HFFc6 (cell line): ENCODE data around the gene TRAPPC10. TPM values are rescaled to one million over a fixed set of nuclear protein-coding genes. Genes with fewer than 3 reads are reported as not detected.
"Not testable (repeated sequence)": the region's sequence is repeated elsewhere in the genome, so short reads cannot be mapped to it uniquely, and the experiment has no call there.

Experiments
- DNase-seq: peaks from one replicate; pipeline ENCODE4 v3.0.0-alpha.2; 2018
- H3K27ac Mint-ChIP-seq: 2 replicates; pipeline ENCODE4 v1.8.0; 2020; ENCODE audit warnings: mild to moderate bottlenecking, mixed read lengths
- H3K27me3 Mint-ChIP-seq: 2 replicates; pipeline ENCODE4 v1.8.0; 2021; ENCODE audit warnings: mild to moderate bottlenecking, moderate library complexity, mixed read lengths; ENCODE audit not compliant: insufficient read depth
- H3K36me3 Mint-ChIP-seq: 2 replicates; pipeline ENCODE4 v1.8.0; 2021; ENCODE audit warnings: low read depth, mixed read lengths
- H3K4me1 Mint-ChIP-seq: 2 replicates; pipeline ENCODE4 v1.8.0; 2020; ENCODE audit warnings: low read depth, mixed read lengths
- H3K4me3 Mint-ChIP-seq: 2 replicates; pipeline ENCODE4 v1.8.0; 2020; ENCODE audit warnings: mild to moderate bottlenecking, moderate library complexity, mixed read lengths
- H3K9me3 Mint-ChIP-seq: 2 replicates; pipeline ENCODE4 v1.8.0; 2020; ENCODE audit warnings: mild to moderate bottlenecking, mixed read lengths
- total RNA-seq, 6 experiments: library from RNA; stranded (reverse); fragmentation: NEBNext Ultra II Directional; extraction: Animal tissue kit (Norgen Biotek cat#: 25700); gene quantifications; 2 replicates in 1 of 6; 3 replicates in 5 of 6; pipeline ENCODE4 v1.2.3, GENCODE V29; 2021

TRAPPC10 gene
- total RNA-seq, 6 experiments from 2014 or later = 24.1 to 29.4 (median 27.7) TPM

DNA sequence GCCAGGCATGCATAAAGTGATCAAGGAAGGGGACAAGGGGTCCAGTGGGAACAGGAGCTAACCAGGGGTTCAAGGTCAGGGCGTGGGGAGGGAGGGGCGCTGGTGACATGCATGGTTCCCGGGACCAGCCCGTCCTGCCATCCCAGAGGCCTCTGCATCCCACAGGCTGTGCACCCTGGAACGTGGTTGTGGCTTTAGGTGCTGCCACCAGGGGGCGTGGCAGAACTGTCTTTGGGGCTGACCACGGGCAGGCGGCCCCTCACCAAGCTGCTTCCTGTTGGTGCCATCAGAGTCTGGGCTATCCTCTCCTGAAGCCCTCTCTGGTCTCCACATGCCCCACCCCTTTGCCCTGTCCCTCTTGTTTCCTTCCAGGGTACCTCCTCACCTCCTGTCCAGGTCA, 135.0 kb downstream of the TRAPPC10 start:
- H3K4me1 Mint-ChIP-seq, H3K36me3 Mint-ChIP-seq, H3K27ac Mint-ChIP-seq, DNase-seq, H3K9me3 Mint-ChIP-seq, H3K27me3 Mint-ChIP-seq, H3K4me3 Mint-ChIP-seq: not testable (repeated sequence)

DNA sequence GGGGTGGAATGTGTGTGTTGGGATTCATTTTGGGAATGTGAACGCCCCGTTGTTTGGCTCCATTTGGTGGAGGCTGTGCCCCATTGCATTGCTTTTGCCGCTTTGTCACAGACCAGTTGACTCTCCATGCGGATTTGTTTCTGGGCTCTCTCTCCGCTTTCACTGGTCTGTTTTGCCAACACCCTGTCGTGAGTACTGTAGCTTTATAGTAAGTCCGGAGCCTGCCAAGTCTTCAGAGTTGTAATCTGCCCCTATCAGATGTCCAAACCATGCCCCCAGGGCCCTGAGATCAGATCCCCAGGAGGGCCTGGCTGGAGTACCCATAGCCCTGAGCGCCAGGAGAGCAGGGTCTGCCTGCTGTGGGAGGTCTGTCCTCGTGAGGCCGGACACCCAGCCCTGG, 138.1 kb downstream of the TRAPPC10 start:
- H3K4me3 Mint-ChIP-seq, DNase-seq, H3K36me3 Mint-ChIP-seq, H3K27ac Mint-ChIP-seq, H3K27me3 Mint-ChIP-seq, H3K4me1 Mint-ChIP-seq, H3K9me3 Mint-ChIP-seq: not testable (repeated sequence)

DNA sequence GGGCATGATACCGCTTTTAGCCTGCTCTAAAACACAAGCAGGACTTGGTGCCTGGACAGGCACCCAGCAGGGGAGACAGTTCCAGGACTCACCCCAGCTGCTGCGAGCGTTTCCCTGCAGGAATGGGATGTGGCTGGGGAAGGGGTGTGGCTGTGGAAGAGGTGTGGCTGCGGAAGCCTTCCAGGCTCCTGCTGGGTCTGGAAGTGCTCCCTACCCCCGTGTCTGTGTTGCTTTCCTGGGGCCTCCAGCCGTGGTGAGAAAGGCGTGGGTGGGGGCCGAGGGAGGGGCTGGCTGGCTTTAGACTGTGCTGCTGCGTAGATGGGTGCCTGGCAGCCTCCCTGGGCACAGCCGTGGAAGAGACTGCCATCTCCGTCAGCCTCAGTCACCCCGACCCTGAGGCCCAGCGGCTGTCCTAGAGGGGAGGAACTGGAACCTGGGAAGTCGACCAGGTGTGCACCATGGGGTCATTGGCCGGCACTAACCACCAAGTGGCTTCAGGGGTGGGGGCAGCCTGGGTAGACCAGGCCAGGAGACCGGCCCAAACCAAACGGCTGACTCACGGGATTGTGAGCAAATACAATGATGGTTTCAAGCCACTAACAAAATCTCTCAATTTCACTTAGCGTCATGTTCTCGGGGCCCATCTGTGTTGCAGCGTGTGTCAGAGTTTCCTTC, 141.2 kb downstream of the TRAPPC10 start:
- not testable (repeated sequence) for H3K27me3 Mint-ChIP-seq, H3K4me3 Mint-ChIP-seq, H3K36me3 Mint-ChIP-seq, H3K27ac Mint-ChIP-seq, DNase-seq, H3K9me3 Mint-ChIP-seq, H3K4me1 Mint-ChIP-seq

DNA sequence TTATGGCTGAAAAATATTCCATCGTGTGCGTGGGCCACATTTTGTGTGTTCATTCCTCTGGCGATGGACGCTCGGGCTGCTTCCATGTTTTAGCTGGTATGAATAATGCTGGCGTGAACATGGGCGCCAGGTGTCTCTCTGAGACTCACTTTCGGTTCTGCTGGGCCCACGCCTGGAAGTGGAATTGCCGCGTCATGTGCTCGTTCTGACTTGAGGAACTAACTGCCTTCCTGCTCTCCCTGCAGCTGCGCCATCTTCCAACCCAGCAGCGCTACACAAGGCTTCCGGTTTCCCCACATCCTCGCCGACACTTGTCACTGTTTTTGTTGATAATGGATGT, 141.8 kb downstream of the TRAPPC10 start:
- not testable (repeated sequence) for H3K9me3 Mint-ChIP-seq, H3K4me1 Mint-ChIP-seq, DNase-seq, H3K36me3 Mint-ChIP-seq, H3K4me3 Mint-ChIP-seq, H3K27me3 Mint-ChIP-seq, H3K27ac Mint-ChIP-seq

DNA sequence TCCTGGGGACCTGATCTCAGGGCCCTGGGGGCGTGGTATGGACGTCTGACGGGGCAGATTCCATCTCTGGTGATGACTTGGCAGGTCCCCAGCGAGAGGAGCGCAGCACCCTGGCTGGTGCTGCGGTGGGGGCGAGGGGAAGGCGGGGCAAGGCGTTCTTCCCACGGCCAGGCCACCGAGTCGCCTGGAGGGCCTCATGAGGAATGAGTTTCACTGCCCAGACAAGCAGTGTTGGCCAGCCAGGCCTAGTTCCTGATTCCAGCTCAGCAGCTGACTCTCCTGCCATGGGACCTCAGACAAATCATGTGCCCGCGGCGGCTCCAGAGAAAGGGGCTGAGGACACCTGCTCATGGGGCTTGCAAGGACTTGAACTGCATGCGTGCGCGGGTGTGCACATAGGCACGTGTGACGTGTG, 142.7 kb downstream of the TRAPPC10 start:
- H3K27me3 Mint-ChIP-seq, H3K27ac Mint-ChIP-seq, H3K4me1 Mint-ChIP-seq, H3K4me3 Mint-ChIP-seq, H3K9me3 Mint-ChIP-seq, DNase-seq, H3K36me3 Mint-ChIP-seq: not testable (repeated sequence)

DNA sequence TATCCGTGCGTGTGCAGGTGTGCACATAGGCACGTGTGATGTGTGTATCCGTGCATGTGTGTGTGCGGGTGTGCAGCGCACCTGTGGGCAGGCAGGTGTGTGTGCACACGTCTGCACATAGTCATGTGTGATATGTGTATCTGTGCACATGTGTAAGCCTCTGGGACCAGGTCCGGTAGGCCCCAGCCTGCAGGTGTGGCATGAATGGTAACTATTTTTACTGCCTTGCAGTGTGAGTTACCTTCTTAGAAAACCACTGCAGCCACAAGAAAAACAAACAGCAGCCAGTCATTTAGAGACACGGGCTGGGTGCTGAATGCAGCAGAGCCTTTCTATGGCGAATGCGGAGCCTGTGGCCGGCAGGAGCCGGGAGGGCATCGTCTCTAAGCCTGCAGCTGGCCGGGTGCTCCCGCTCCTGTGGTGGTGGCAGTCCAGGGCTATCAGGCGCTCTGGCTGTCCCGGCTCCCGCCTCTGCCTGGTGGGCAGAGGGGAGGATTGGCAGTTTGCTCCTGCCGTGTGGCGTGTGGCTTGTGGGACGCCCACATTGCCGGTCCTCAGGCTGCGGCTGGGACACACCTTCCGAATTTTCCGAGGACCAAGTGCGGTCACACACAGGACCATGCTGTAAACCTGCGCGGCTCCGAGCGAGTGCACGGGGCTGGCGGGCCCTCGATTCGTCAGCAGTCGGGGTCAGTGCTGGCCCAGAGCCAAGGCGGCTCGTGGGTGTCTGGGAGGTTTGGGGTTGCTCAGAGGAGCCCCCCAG, 143.3 kb downstream of the TRAPPC10 start:
- not testable (repeated sequence) for H3K36me3 Mint-ChIP-seq, H3K4me1 Mint-ChIP-seq, H3K27ac Mint-ChIP-seq, H3K27me3 Mint-ChIP-seq, DNase-seq, H3K4me3 Mint-ChIP-seq, H3K9me3 Mint-ChIP-seq

DNA sequence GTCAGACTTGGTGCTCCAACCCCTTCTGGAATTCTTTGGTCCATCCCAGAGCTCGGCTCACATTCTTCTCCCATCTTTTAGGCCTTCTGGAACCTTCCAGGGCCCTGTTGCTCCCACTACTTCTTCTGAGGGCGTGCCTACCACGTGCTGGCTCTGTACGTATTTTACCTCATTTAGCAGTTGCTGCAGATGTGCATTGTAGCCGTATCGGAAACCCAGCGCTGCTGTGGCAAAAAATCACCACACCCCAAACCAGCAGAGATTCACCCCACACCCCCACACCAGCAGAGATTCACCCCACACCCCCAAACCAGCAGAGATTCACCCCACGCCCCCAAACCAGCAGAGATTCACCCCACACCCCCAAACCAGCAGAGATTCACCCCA, 143.9 kb downstream of the TRAPPC10 start:
- not testable (repeated sequence) for H3K9me3 Mint-ChIP-seq, H3K4me3 Mint-ChIP-seq, H3K4me1 Mint-ChIP-seq, H3K27ac Mint-ChIP-seq, H3K36me3 Mint-ChIP-seq, H3K27me3 Mint-ChIP-seq, DNase-seq

Other genes starting within 250 kb of the TRAPPC10 start
- 10 to 100 TPM; 56.7 to 71.4 (median 66.9) TPM for gene CSTB, start 236.0 kb upstream of the TRAPPC10 start, total RNA-seq
- 10 to 100 TPM; 19.9 to 24.8 (median 23.0) TPM for gene RRP1, start 222.7 kb upstream of the TRAPPC10 start, total RNA-seq
- 100 to 1,000 TPM in 2 of 6 experiments, 10 to 100 TPM in 4; 94.6 to 114 (median 97.8) TPM for gene AGPAT3, start 147.1 kb upstream of the TRAPPC10 start, total RNA-seq
- 10 to 100 TPM; 13.7 to 20.0 (median 16.6) TPM for gene PWP2, start 95.1 kb downstream of the TRAPPC10 start, total RNA-seq
- 10 to 100 TPM; 13.1 to 17.5 (median 15.3) TPM for gene GATD3, start 121.4 kb downstream of the TRAPPC10 start, total RNA-seq
- under 1 TPM; 0.07 to 0.47 (median 0.33) TPM for gene ICOSLG, start 228.6 kb downstream of the TRAPPC10 start, total RNA-seq
- gene DNMT3L, start 249.6 kb downstream of the TRAPPC10 start, total RNA-seq = not detected